Endothelial cell of umbilical vein (primary cell): Measurements from ENCODE around the gene ATP5IF1. TPM values are rescaled to one million over a fixed set of nuclear protein-coding genes. Genes with fewer than 3 reads are reported as not detected.

Experiments
- BruUV-seq: library from RNA; stranded (reverse); fragments of 400-500 nt; replicated peaks from 2 replicates; lab custom pipeline; 2021; lab: Mats Ljungman, UMichigan
- CTCF ChIA-PET: fragments of 300-600, 350-600 bp; sonication (Branson Sonifier 250); formaldehyde crosslinking; loops from one replicate; lab custom pipeline; 2021; ENCODE audit warnings: antibody characterized with exemption, inconsistent platforms; lab: Charles Lee
- POLR2A ChIA-PET: fragments of 300-600, 350-600 bp; sonication (Branson Sonifier 250); formaldehyde crosslinking; loops from one replicate; lab custom pipeline; 2021; ENCODE audit warnings: antibody characterized with exemption, inconsistent platforms; lab: Charles Lee
- DNase-seq: peaks from one replicate; pipeline ENCODE4 v3.0.0-alpha.2; 2011; ENCODE audit warnings: low read depth, low spot score
- FAIRE-seq: peaks from 2 replicates; lab custom pipeline; 2011; peaks lifted over from hg19 to GRCh38; lab: Jason Lieb, UNC
- H2AFZ ChIP-seq: 2 replicates; pipeline ENCODE4 v1.6.0; 2012; ENCODE audit warnings: low read depth, low read length, control low read depth, inconsistent platforms
- H3K27ac ChIP-seq: 2 replicates; pipeline ENCODE4 v1.5.1; 2011; ENCODE audit warnings: low read depth, mild to moderate bottlenecking, control low read depth, low read length, moderate library complexity; ENCODE audit not compliant: insufficient read depth
- H3K27me3 ChIP-seq, 2 experiments: 2 replicates each; pipeline versions ENCODE4 v1.6.0 to v1.6.1; 2011; ENCODE audit warnings: low read length in 2 of 2, mixed read lengths in 1 of 2; ENCODE audit not compliant: control insufficient read depth in 2 of 2, insufficient read depth in 2 of 2
- H3K36me3 ChIP-seq, 2 experiments: 2 replicates in 1 of 2; 3 replicates in 1 of 2; pipeline ENCODE4 v1.5.1; 2011; ENCODE audit warnings: low read length in 2 of 2, mild to moderate bottlenecking in 1 of 2, moderate library complexity in 1 of 2; ENCODE audit not compliant: control insufficient read depth in 2 of 2, insufficient read depth in 2 of 2; ENCODE audit errors: extremely low read depth in 1 of 2
- H3K4me1 ChIP-seq: 3 replicates; pipeline ENCODE4 v1.5.1; 2011; ENCODE audit warnings: mild to moderate bottlenecking, low read length; ENCODE audit not compliant: control insufficient read depth, insufficient read depth; ENCODE audit errors: extremely low read depth
- H3K4me2 ChIP-seq: 2 replicates; pipeline ENCODE4 v1.6.1; 2011; ENCODE audit warnings: low read length, control low read depth, mixed read lengths; ENCODE audit not compliant: insufficient read depth
- H3K4me3 ChIP-seq, 3 experiments: fragments of 200-600 bp in 1 of 3; sonication (generic), shearing (Covaris generic) in 1 of 3; replicated peaks in 1 of 3; 2 replicates each; pipeline ENCODE4 v1.5.1; 2011 to 2016; ENCODE audit warnings: control low read depth in 3 of 3, low read length in 3 of 3, mild to moderate bottlenecking in 2 of 3, inconsistent platforms in 1 of 3, low read depth in 1 of 3, moderate library complexity in 1 of 3; ENCODE audit not compliant: insufficient read depth in 1 of 3
- H3K79me2 ChIP-seq: 2 replicates; pipeline ENCODE4 v1.6.0; 2012; ENCODE audit warnings: low read length, inconsistent platforms; ENCODE audit not compliant: control insufficient read depth, insufficient read depth
- H3K9ac ChIP-seq: replicated peaks from 2 replicates; pipeline ENCODE3; 2011; ENCODE audit warnings: low read length, control low read depth; ENCODE audit not compliant: insufficient read depth; ENCODE audit errors: extremely low read depth
- H3K9me1 ChIP-seq: replicated peaks from 3 replicates; pipeline ENCODE4 v1.6.0; 2011; ENCODE audit warnings: mild to moderate bottlenecking, low read length; ENCODE audit not compliant: control insufficient read depth, insufficient read depth; ENCODE audit errors: extremely low read depth
- H3K9me3 ChIP-seq: replicated peaks from 2 replicates; pipeline ENCODE4 v1.5.1; 2012; ENCODE audit warnings: low read length, inconsistent platforms; ENCODE audit not compliant: control insufficient read depth, insufficient read depth
- H4K20me1 ChIP-seq: replicated peaks from 2 replicates; pipeline ENCODE3; 2011; ENCODE audit warnings: mild to moderate bottlenecking, low read length; ENCODE audit not compliant: control insufficient read depth, insufficient read depth; ENCODE audit errors: extremely low read depth
- EZH2 ChIP-seq: IDR thresholded peaks from 2 replicates; pipeline ENCODE4 v1.6.1; 2012; ENCODE audit warnings: borderline replicate concordance, low read depth, mild to moderate bottlenecking, moderate library complexity, low read length, inconsistent platforms; ENCODE audit not compliant: severe bottlenecking
- FOS ChIP-seq: IDR thresholded peaks from 2 replicates; pipeline ENCODE4 v1.6.1; 2011; ENCODE audit warnings: mild to moderate bottlenecking, low read length, moderate library complexity, borderline replicate concordance; ENCODE audit not compliant: insufficient read depth
- GATA2 ChIP-seq: IDR thresholded peaks from 2 replicates; pipeline ENCODE4 v1.7.0; 2011; ENCODE audit warnings: low read depth, mild to moderate bottlenecking, moderate library complexity, mixed read lengths, low read length; ENCODE audit not compliant: insufficient read length, insufficient read depth
- JUN ChIP-seq: IDR thresholded peaks from 2 replicates; pipeline ENCODE4 v1.6.1; 2011; ENCODE audit warnings: borderline replicate concordance, low read depth; ENCODE audit not compliant: insufficient read length, insufficient read depth
- MYC ChIP-seq: IDR thresholded peaks from one replicate; pipeline ENCODE4 v1.6.1; 2011; ENCODE audit warnings: mild to moderate bottlenecking, low read depth, low read length
- POLR2A ChIP-seq: IDR thresholded peaks from 2 replicates; pipeline ENCODE4 v1.6.1; 2012; ENCODE audit warnings: low read depth, mild to moderate bottlenecking, control low read depth, low read length
- POLR2AphosphoS5 ChIP-seq: IDR thresholded peaks from 2 replicates; pipeline ENCODE4 v1.6.1; 2012; ENCODE audit warnings: low read depth, mild to moderate bottlenecking, control low read depth, low read length, moderate library complexity; ENCODE audit not compliant: insufficient read depth
- dilution Hi-C: fragments of 300-500 bp; cut with MboI; formaldehyde crosslinking; loops from one replicate; pipeline ENCODE4 v1.15.0; 2019; ENCODE audit warnings: low sequenced_read_pairs; ENCODE audit not compliant: extremely low pct_ligation_motif_present
- intact Hi-C: fragments of 100-400 bp; cut with micrococcal nuclease; formaldehyde crosslinking; loops from one replicate; pipeline ENCODE4 v1.10.0; 2022
- polyA plus RNA-seq, 4 experiments: library from polyadenylated mRNA; depleted of rRNA in 3 of 4; stranded (reverse) in 3 of 4; unstranded in 1 of 4; fragments of >200 nt; gene quantifications; 2 replicates each; pipeline versions ENCODE4 v1.2.1 to v1.2.3, GENCODE V29; 2011 to 2012; ENCODE audit warnings: missing spikeins in 1 of 4
- total RNA-seq: library from RNA; stranded (reverse); gene quantifications from 2 replicates; pipeline ENCODE4 v1.2.3, GENCODE V29; 2021
- TF ChIP-seq, protein P1 (sequence below): IDR thresholded peaks from 2 replicates; pipeline ENCODE4 v1.6.1; 2011; ENCODE audit not compliant: insufficient read depth, insufficient read length
- TF ChIP-seq, protein P2 (sequence below), 2 donors: IDR thresholded peaks; 1 replicate in 1 of 2; 2 replicates in 1 of 2; pipeline ENCODE4 v1.5.1; 2011; ENCODE audit warnings: low read length in 2 of 2, mild to moderate bottlenecking in 2 of 2, moderate library complexity in 2 of 2, control low read depth in 1 of 2, inconsistent platforms in 1 of 2, low read depth in 1 of 2; ENCODE audit not compliant: insufficient read depth in 1 of 2; ENCODE audit errors: extremely low read depth in 1 of 2

The ATP5IF1 gene
- total and polyA plus RNA-seq, 2 donors (not counting 3 experiments of a cell fraction or from before 2014, with no cell fraction given), result 133 to 243 TPM

DNA sequence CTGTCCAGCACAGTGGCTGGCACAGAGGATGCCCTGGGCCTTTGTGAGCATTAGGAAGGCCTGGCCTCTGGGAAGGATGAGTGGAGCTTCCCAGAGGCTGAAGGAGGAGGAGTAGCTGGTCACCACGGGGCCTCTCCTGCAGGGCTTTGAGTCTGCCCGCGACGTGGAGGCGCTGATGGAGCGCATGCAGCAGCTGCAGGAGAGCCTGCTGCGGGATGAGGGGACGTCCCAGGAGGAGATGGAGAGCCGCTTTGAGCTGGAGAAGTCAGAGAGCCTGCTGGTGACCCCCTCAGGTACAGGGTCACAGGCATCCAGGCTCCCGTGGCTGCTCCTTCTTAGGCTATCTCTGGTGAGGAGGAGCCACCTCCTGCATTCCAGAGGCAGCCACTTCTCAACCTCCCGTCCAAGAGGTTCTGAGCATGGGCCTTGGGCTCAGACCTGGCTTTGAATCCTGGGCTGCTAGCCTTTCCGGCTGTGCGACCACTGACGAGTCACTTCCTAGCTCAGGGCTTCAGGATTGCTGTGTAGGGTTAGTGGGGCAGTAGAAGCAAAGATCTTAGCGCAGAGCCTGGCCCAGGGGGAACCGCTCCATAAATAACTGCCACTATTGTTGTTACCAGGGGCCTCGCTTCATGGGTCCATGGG lies 37.4 kb downstream of the ATP5IF1 start:
- peaks cover 3% of the 10 kb centered on the region for H3K79me2 ChIP-seq
- H3K9me3 ChIP-seq, result no peaks in the 10 kb centered on the region
- BruUV-seq, result no TSS peak
- no peak for FAIRE-seq
- H3K27me3 ChIP-seq, result no peaks in the 10 kb centered on the region
- TF ChIP-seq MYC (no peak), POLR2AphosphoS5 (no peak), POLR2A (no peak), EZH2 (no peak), JUN (no peak), GATA2 (no peak), FOS (no peak)
- TF ChIP-seq, protein P1, sequence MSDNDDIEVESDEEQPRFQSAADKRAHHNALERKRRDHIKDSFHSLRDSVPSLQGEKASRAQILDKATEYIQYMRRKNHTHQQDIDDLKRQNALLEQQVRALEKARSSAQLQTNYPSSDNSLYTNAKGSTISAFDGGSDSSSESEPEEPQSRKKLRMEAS, result no peak
- TF ChIP-seq, protein P2, sequence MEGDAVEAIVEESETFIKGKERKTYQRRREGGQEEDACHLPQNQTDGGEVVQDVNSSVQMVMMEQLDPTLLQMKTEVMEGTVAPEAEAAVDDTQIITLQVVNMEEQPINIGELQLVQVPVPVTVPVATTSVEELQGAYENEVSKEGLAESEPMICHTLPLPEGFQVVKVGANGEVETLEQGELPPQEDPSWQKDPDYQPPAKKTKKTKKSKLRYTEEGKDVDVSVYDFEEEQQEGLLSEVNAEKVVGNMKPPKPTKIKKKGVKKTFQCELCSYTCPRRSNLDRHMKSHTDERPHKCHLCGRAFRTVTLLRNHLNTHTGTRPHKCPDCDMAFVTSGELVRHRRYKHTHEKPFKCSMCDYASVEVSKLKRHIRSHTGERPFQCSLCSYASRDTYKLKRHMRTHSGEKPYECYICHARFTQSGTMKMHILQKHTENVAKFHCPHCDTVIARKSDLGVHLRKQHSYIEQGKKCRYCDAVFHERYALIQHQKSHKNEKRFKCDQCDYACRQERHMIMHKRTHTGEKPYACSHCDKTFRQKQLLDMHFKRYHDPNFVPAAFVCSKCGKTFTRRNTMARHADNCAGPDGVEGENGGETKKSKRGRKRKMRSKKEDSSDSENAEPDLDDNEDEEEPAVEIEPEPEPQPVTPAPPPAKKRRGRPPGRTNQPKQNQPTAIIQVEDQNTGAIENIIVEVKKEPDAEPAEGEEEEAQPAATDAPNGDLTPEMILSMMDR (IDR thresholded peaks at IDR 0.05; ENCODE audit: extremely low read depth in 1 of 2, insufficient read depth in 1 of 2, low read depth in 1 of 2, low read length in 2 of 2), result no peak
- dilution Hi-C loops, result loop anchor here (25.0 kb wide), 1 partner anchor 339 kb away; no protein-coding TSS in a partner anchor
- no peak for DNase-seq
- peaks cover 5 to 24% of the 10 kb centered on the region in 2 experiments for H3K36me3 ChIP-seq
- intact Hi-C loops, result no loop called here
- ChIA-PET POLR2A (no interaction called here), CTCF (interaction anchor here (1.2 to 2.1 kb wide), 2 partner anchors 25 to 182 kb away, joined by 3 to 10 read pairs; no protein-coding TSS in a partner anchor)
- H3K4me2 ChIP-seq, result no peak overlapping the region
- H3K4me1 ChIP-seq, result peaks cover 3% of the 10 kb centered on the region
- no peak overlapping the region for H2AFZ ChIP-seq
- no peaks in the 10 kb centered on the region for H4K20me1 ChIP-seq
- H3K4me3 ChIP-seq, result no peak overlapping the region
- H3K9ac ChIP-seq, result no peak overlapping the region
- no peaks in the 10 kb centered on the region for H3K9me1 ChIP-seq
- H3K27ac ChIP-seq, result no peak overlapping the region
